HUDEP-2 (cell line): ENCODE data around the gene MEX3B.
"Not testable (repeated sequence)": the region's sequence is repeated elsewhere in the genome, so short reads cannot be mapped to it uniquely, and the experiment has no call there.

ENCODE experiments used
- DNase-seq, 76 experiments: peaks; one replicate each; lab custom pipeline; 2025; ENCODE audit not compliant: unreplicated experiment in 76 of 76; lab: John Stamatoyannopoulos, UW

Gene MEX3B

DNA sequence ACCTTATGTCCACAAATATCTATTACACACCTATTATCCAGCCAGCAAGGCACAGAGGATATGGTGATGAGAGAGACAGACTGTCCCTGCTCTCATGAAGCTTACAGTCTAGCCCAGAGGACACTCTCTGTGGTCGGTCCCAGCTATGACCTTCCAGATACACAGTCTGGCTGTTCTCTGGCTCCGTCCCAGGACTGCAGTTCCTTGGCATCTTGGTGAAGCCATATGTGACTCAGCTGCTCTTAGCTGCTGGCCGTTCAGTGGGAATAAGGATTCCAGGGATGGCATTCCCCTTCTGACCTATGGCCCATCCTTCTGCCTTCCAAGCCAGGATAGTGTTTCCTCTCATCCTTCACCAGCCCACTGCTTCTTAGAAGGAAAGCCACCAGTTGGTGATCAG, 30.8 kb downstream of the MEX3B start:
- no peak for DNase-seq

DNA sequence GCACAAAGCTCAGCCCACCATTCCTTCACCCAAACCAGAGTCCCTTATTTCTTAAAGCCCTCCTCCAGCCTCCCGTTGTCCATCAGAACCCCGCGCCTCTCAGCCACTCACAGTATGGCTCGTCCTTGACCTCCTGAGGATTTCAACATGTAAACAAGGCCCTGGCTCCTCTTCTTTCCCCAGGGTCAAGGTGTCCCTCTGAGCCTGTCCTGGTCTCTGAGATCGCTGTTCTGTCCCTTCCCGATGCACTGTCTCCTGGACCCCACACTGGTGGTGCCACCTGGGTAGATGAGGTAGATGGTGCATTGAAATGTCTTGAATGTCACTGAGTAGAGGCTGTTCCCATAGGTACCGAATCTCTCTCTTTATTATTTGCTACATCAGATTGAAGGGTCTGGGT, 32.9 kb downstream of the MEX3B start:
- DNase-seq, result no peak

- DNase-seq, result no peak
Observed at GRCh38 chr15:82005239-82005638, 40.6 kb downstream of the MEX3B start.

GRCh38 chr15:82003916-82004315, 41.9 kb downstream of the MEX3B start:
- no peak for DNase-seq

DNA sequence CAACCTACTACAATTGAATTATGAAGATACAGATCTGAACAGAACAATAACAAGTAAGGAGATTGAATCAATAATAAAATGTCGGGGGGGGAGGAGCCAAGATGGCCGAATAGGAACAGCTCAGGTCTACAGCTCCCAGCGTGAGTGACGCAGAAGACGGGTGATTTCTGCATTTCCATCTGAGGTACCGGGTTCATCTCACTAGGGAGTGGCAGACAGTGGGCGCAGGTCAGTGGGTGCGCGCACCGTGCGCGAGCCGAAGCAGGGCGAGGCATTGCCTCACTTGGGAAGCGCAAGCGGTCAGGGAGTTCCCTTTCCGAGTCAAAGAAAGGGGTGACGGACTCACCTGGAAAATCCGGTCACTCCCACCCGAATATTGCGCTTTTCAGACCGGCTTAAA, 50.7 kb downstream of the MEX3B start:
- not testable (repeated sequence) for DNase-seq

GRCh38 chr15:81992523-81992922, 53.3 kb downstream of the MEX3B start:
- no peak for DNase-seq
